OCI-LY3 (cell line): ENCODE data around the gene N4BP2L2.

ENCODE experiments used
- H2AFZ ChIP-seq: fragments of 200-600, 300-600 bp; shearing (Covaris generic); 2 replicates; pipeline ENCODE4 v1.6.0; 2014; ENCODE audit warnings: antibody characterized with exemption, low read depth, low read length
- H3K27ac ChIP-seq: fragments of 200-600, 300-600 bp; sonication (generic); 2 replicates; pipeline ENCODE4 v1.5.1; 2014; ENCODE audit warnings: mild to moderate bottlenecking, low read length, moderate library complexity, mixed read lengths
- H3K27me3 ChIP-seq: fragments of 200-600, 300-600 bp; sonication (generic); 2 replicates; pipeline ENCODE4 v1.6.1; 2014; ENCODE audit warnings: low read depth, low read length, mixed read lengths
- H3K36me3 ChIP-seq: fragments of 200-600, 300-600 bp; sonication (generic); replicated peaks from 2 replicates; pipeline ENCODE3; 2014; ENCODE audit warnings: low read depth, low read length, mixed read lengths
- H3K4me1 ChIP-seq: fragments of 300-600, 200-600 bp; sonication (generic); 2 replicates; pipeline ENCODE4 v1.6.1; 2014; ENCODE audit warnings: low read length, mixed read lengths
- H3K4me2 ChIP-seq: fragments of 200-600, 300-600 bp; sonication (generic); 2 replicates; pipeline ENCODE4 v1.6.1; 2014; ENCODE audit warnings: low read length, mixed read lengths
- H3K4me3 ChIP-seq: fragments of 300-600, 200-600 bp; sonication (generic); 2 replicates; pipeline ENCODE4 v1.5.1; 2014; ENCODE audit warnings: antibody characterized with exemption, mild to moderate bottlenecking, low read length, moderate library complexity
- H3K79me2 ChIP-seq: fragments of 300-600, 200-600 bp; shearing (Covaris generic); 2 replicates; pipeline ENCODE4 v1.6.1; 2014; ENCODE audit warnings: mild to moderate bottlenecking, low read length, mixed read lengths
- H3K9ac ChIP-seq: fragments of 300-600, 200-600 bp; shearing (Covaris generic); 2 replicates; pipeline ENCODE4 v1.6.0; 2014; ENCODE audit warnings: mild to moderate bottlenecking, low read length, moderate library complexity
- H3K9me3 ChIP-seq: fragments of 200-600, 300-600 bp; shearing (Covaris generic); 2 replicates; pipeline ENCODE4 v1.6.1; 2014; ENCODE audit warnings: low read length, mixed read lengths; ENCODE audit not compliant: insufficient read depth
- H4K20me1 ChIP-seq: fragments of 200-600, 300-600 bp; sonication (generic); 2 replicates; pipeline ENCODE4 v1.6.1; 2016; ENCODE audit warnings: low read length, mixed read lengths; ENCODE audit not compliant: insufficient read depth
- EZH2phosphoT487 ChIP-seq: fragments of 200-600 bp; shearing (Covaris generic); IDR thresholded peaks from 2 replicates; pipeline ENCODE4 v1.6.1; 2018; ENCODE audit warnings: antibody characterized with exemption, mixed run types, low read depth
- TF ChIP-seq, protein P1 (sequence below): fragments of 200-600, 300-600 bp; sonication (generic); IDR thresholded peaks from 2 replicates; pipeline ENCODE4 v1.5.1; 2014; ENCODE audit warnings: antibody characterized with exemption, low read length, low read depth

Gene N4BP2L2

DNA sequence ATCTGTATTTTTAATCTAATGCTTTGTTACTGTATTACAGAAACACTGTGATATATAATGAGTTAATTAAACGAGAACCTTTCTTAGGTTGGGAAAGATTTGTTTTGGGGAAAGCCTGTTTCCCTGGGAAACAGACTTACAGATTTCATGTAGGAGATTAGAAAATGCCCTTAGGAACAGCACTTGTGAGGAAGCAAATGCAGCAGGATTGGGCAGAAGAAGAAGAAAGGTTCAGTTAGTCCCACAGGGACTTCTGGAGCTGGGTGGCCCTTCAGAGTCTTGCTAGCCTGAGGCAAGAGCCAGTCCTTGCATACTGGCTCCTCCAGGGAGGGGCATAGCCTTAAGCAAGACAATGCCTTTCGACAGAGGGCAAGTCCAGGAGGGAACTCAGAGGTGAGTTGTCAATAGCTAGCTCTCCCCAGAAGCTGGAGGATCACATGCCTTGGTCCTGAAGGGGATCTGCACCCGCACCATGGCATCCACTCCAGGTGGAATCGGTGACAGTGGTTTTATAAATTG, 147.4 kb downstream of the N4BP2L2 start:
- no peak overlapping the region for H3K4me2 ChIP-seq
- no peaks in the 10 kb centered on the region for H3K9me3 ChIP-seq
- H3K4me1 ChIP-seq, result no peaks in the 10 kb centered on the region
- H3K4me3 ChIP-seq, result no peak overlapping the region
- no peaks in the 10 kb centered on the region for H3K27me3 ChIP-seq
- TF ChIP-seq EZH2phosphoT487, result no peak
- TF ChIP-seq, protein P1, sequence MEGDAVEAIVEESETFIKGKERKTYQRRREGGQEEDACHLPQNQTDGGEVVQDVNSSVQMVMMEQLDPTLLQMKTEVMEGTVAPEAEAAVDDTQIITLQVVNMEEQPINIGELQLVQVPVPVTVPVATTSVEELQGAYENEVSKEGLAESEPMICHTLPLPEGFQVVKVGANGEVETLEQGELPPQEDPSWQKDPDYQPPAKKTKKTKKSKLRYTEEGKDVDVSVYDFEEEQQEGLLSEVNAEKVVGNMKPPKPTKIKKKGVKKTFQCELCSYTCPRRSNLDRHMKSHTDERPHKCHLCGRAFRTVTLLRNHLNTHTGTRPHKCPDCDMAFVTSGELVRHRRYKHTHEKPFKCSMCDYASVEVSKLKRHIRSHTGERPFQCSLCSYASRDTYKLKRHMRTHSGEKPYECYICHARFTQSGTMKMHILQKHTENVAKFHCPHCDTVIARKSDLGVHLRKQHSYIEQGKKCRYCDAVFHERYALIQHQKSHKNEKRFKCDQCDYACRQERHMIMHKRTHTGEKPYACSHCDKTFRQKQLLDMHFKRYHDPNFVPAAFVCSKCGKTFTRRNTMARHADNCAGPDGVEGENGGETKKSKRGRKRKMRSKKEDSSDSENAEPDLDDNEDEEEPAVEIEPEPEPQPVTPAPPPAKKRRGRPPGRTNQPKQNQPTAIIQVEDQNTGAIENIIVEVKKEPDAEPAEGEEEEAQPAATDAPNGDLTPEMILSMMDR, result no peak
- no peaks in the 10 kb centered on the region for H3K79me2 ChIP-seq
- peaks cover 15% of the 10 kb centered on the region for H3K36me3 ChIP-seq
- H3K9ac ChIP-seq, result no peak overlapping the region
- H3K27ac ChIP-seq, result no peak overlapping the region
- H2AFZ ChIP-seq, result no peak overlapping the region
- H4K20me1 ChIP-seq, result no peaks in the 10 kb centered on the region

DNA sequence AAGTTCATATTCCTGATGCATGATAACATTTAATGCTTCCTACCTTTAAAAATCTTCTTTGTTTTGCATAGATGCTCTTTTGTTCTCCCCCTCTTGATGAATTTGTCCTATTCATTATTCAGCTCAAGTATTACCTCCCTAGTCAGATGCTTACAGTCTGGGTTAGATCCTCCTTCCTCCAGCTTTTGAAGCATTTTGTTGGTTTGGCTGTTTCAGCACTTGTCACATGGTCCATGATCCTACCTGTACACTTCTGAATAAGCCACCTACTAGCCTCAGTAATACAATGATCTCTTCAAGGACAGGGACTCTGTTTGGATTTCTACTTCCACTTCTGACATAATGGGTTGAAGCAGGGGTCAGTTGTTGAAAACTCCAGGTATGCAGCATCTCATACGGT, 148.1 kb downstream of the N4BP2L2 start:
- Histone ChIP-seq H3K4me1 (no peaks in the 10 kb centered on the region), H3K4me3 (no peak overlapping the region), H3K79me2 (no peaks in the 10 kb centered on the region), H2AFZ (no peak overlapping the region), H3K36me3 (peaks cover 18% of the 10 kb centered on the region), H4K20me1 (no peaks in the 10 kb centered on the region), H3K9me3 (no peaks in the 10 kb centered on the region), H3K27me3 (no peaks in the 10 kb centered on the region), H3K9ac (no peak overlapping the region), H3K4me2 (no peak overlapping the region), H3K27ac (no peak overlapping the region)
- TF ChIP-seq, protein P1, result no peak
- TF ChIP-seq EZH2phosphoT487, result no peak

DNA sequence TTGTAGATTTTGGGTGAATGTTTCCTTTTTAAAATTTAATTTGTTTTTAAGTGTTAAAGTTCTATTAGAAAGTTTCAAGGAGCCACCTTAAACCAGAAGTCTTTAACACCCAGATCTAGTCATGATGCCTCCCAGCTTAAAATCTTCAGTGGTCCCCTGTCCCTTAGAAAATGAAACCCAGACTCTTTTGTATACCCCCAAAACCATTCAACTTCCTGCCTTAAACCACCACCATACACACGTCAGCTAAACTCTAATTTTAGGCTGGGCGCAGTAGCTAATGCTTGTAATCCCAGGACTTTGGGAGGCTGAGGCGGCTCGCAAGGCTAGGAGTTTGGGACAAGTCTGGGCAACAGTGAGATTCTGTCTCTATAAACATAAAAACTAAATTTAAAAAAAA, 148.5 kb downstream of the N4BP2L2 start:
- no peak overlapping the region for H3K9ac ChIP-seq
- no peak overlapping the region for H3K4me3 ChIP-seq
- no peak overlapping the region for H2AFZ ChIP-seq
- no peak for TF ChIP-seq EZH2phosphoT487
- TF ChIP-seq, protein P1, result no peak
- H3K27me3 ChIP-seq, result no peaks in the 10 kb centered on the region
- no peak overlapping the region for H3K4me2 ChIP-seq
- H3K4me1 ChIP-seq, result no peaks in the 10 kb centered on the region
- peaks cover 22% of the 10 kb centered on the region for H3K36me3 ChIP-seq
- H3K79me2 ChIP-seq, result no peaks in the 10 kb centered on the region
- no peak overlapping the region for H3K27ac ChIP-seq
- H4K20me1 ChIP-seq, result no peaks in the 10 kb centered on the region
- no peaks in the 10 kb centered on the region for H3K9me3 ChIP-seq

DNA sequence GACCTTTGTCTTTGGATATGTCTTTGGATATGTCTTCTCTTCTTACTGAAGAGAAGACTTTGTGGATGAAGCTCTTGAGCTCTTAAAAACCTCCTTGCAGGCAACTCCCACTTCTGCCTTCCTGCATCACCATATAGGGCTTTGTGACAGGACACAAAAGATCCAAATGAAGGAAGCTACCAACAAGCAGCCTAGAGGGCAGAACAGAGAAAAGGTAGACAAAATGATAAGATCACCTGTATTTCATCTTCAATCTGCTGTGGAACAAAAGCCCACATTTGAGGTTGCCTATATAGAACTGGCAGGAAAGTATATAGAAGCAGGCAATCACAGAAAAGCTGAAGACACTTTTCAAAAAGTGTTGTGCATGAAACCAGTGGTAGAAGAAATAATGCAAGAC, 153.2 kb downstream of the N4BP2L2 start:
- Histone ChIP-seq H3K9me3 (no peaks in the 10 kb centered on the region), H2AFZ (no peak overlapping the region), H3K27ac (no peak overlapping the region), H3K4me1 (no peaks in the 10 kb centered on the region; the same call in 1 of the 2 replicates), H4K20me1 (no peaks in the 10 kb centered on the region), H3K4me2 (no peak overlapping the region), H3K27me3 (no peaks in the 10 kb centered on the region), H3K9ac (no peak overlapping the region), H3K36me3 (peaks cover 27% of the 10 kb centered on the region), H3K79me2 (no peaks in the 10 kb centered on the region), H3K4me3 (no peak overlapping the region)
- TF ChIP-seq EZH2phosphoT487, result no peak
- TF ChIP-seq, protein P1, result no peak
